GM21723 (cell line): Measurements from ENCODE around the gene NFIA.

Experiments used
- ATAC-seq: cut with Tn5 transposase; IDR thresholded peaks from one replicate; pipeline ENCODE4 v1.9.1; 2021; ENCODE audit warnings: mild to moderate bottlenecking, moderate library complexity; ENCODE audit not compliant: unreplicated experiment

Gene NFIA

DNA sequence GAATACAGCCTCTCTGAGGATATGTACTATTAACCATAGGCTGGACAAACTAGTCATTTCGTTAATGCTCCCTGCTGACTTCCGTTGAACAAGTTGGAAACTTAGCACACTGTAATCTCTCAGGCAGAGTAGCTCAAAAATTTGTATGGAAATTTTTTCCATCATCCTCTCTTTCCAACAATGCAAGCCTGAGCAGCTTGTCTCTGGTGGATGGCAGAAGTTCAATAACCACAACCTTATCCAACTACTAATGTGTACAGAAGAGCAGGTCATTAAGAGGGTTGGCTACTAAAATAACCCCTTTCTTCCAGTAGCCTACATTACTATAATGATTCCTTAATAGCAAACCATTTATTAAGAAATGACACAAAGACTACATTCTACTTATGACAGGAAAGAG, 262.3 kb downstream of the NFIA start:
- ATAC-seq = no peak

DNA sequence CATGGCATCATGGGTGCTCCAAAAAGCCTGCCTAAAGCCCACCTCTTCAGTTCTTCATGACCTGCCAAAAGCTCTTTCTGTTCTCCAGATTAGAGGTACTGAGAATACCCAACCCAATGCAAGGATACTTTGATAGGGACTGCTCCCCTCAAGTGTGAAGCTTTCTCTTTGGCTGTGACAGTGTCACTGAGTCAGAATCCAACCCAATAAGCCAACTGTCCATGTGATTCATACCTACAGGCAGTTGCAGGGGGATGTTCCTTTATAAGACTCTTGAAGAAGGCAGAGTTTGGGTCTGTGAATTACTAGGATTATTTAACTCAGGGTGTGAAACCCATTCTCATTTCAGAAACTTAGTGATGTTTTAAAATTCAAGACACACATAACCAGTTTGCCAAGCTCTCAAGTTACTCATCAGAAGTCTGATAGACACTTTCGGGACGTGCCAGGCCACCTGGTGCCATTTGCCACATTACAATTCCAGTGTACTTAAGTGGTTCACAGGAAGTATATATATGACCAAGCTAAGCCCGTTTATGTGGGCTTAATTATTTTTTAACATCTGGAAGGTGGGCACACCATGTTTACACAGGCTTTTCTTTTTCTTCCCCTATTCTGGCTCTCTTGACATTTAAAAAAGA, 265.8 kb downstream of the NFIA start:
- ATAC-seq = no peak

DNA sequence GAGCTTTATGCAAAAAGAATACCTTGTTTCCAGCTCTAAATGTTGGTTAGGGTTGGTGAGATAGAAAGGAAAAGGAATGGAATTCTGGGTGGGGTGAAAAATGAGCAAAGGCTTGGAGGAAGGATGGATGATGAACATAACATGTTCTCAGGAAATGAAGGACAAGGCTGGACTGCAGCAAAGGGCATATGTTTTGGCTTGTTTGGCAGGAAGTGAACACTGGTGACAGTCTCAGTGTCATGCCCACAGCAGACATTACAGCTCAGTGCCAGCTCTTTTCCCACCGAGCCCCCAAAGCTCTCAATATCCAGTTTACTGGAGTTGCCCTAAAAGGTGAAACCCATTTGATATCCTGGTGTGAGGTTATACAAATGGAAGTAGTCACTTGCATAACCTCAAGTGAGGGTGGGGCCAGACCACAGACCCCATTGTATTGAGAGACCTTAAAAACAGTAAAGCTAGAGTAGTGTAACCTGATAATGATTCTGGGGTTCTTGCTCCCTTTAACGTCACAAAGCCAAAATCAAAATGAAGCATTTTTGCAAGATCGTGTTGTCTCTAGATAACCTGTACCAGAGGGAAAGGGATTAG, 270.6 kb downstream of the NFIA start:
- ATAC-seq = no peak

DNA sequence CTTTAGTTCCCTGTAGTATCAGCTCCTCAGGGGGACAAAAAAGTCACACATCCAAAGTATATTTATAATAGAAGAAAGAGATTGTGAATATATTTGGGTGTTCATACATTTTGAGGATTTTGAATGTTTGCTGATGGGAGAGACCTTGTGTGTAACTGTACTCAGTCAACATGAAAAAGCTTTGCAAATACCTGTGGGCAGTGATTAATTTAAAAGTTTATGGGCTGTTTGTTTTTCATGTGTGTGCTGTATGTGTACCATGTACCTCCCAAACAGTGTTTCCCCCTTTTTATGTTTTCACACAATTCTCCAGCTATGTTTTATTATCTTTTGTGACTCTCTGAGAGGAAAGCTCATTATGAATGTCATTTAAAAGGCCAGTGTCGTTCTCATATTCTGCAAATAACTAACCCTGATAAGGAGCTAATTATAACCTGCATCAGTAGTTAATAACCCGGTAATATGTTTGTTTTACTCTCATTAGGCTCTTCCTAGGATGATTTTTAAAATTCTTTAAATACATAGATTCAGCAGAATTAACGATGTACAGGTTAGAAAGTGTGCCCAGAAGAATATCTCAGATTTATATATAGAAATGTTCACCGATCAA, 271.5 kb downstream of the NFIA start:
- ATAC-seq = no peak

DNA sequence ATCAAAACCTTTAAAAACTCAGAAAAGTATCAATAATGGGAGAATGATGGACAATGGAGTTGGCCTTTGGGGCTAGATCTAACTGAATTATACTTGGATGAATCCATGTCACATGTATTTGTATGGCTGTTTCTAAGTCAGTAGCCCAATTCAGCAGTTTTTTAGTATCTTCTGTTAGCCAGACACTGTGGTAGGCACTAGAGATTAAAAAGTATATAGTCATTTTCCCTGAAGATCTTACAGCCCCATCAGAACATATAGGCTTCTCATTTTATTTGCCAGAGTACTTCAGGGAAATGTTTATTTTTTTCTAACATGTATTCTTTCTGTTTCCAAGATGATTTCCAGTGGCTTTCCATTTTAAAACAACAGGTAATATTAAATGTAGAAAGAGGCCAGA, 273.7 kb downstream of the NFIA start:
- ATAC-seq = no peak

DNA sequence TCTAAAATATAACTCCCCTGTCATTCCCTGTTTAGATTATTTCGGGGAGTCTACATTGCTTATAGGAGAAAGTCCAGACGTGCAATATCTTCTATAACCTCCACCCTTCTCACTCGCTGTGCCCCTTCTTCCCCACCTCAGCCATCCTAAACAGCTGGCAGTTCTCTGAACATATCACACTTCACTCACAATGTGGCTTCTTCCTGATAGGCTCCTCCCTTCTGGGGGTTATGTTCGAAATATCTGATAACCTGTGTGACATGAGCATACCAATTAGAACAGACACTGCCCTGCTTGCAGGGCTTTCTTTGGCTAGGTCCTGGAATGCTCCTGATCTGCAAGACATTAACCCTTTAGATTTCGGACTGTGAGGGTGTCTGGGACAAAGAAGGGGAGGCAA, 274.6 kb downstream of the NFIA start:
- no peak for ATAC-seq

DNA sequence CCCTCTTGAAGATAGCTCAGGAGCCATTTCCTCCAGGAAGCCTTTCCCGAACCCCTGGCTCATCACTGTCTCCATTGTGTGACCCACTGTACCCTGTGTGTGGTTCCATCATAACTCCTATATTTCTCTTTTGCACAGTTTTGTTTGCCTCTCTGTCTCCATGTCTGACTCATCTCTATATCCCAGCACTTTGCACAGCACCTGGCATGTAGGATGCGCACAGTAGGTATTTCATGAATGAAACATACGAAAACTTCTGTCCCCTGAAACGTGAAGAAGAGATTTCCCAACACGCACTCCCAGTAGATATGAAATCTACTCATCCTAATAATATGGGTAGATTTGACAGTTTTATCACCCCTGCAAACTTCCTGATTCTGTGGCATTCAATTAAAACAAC, 275.2 kb downstream of the NFIA start:
- ATAC-seq = no peak

DNA sequence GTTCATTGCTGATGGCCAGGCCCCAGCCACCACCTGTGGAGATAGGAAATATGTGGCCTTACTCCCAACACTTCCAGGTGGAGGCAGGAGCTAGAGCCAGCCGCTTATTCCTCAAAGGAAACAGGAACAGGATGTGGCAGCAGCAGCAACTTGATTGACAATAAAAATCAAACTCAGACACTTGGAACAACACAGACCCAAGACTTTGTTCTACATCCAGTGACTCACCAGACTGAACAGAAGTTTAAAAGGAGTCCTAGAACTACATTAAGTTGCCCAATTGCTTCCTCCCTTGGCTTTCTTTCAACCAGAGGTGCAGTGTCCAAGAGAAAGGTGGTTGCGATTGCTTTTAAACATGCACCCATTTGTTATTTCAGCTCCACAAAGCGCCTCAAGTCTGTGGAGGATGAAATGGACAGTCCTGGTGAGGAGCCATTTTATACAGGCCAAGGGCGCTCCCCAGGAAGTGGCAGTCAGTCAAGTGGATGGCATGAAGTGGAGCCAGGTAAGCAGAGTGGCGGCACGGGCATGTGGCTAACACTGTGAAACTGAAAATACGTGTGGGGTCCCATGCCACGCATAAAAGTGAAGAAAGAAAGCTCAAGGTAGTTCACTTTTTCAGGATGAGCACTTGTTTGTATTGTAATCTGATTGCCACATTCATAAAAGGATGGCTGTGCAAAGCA, 276.6 kb downstream of the NFIA start:
- no peak for ATAC-seq

DNA sequence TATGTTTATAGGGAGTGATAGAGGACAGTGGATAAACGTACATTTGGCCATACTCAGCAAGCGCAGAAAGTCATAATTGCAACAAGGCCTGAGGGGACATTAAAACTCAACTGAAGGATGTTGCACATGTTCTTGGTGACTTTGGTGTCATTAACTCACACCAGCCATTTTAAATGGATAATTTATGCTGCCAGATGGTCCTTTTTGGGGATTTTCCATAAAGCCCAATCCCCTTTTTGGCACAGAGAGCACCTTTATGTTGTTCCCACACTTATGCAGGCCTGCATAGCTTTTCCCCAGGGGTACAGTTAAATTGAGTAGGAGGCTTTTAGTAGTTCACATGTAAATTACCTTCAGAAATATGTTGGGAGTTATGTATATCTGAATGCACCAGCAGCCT, 279.6 kb downstream of the NFIA start:
- no peak for ATAC-seq

DNA sequence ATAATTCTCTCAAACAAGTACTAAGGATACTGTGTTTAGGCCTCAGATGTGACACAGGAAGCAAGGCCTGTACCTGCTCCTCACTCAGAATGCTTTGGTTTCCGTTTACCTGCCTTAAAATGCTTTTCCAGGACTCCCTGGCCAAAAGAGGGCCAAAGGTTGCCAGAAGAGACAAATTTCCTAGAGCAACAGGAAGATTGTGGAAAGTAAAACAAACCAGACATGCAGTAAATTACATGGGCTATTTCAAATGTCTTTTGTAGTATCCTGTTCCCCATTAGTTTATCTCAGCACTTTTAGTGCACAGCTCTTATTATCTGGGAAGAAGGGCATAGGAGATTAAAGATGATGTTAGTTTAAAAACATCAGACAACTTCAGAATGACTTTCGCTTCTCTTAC, 280.0 kb downstream of the NFIA start:
- ATAC-seq = no peak

DNA sequence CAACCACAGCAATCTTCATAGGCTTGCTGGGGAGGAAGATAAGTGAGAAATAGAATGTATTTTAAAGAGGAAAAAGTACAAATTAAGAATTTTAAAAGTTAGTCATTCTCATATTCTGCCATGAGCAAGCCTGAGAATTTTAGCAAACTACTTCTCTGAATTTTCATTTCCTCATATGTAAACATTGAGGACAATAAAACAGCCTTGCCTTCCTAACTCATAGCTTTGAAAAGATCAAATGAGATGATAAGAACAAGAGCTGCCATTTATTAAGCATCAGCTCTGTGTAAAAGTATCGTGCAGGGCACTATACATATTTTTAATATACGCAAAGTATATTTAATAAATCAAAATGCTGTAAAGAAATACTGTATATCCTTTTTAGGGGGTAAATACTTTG, 286.0 kb downstream of the NFIA start:
- no peak for ATAC-seq

DNA sequence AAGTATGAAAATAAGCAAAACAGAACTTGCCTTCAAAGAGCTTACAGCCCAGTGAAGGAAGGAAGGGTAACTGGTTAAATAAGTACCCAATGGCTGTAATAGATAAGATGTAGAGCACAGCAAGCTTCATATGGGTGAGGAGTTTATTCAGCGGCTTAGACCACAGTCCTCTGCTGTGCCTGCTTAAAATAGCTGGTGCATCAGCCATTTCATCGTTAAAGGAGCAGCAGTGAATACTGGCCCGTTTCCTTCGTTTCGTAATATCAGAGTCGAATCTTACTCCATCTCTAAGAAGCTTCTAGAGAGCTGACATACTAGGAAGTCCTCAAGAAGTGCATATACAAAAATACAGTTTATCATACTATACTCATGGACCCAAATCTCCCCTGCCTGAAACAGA, 286.5 kb downstream of the NFIA start:
- no peak for ATAC-seq

DNA sequence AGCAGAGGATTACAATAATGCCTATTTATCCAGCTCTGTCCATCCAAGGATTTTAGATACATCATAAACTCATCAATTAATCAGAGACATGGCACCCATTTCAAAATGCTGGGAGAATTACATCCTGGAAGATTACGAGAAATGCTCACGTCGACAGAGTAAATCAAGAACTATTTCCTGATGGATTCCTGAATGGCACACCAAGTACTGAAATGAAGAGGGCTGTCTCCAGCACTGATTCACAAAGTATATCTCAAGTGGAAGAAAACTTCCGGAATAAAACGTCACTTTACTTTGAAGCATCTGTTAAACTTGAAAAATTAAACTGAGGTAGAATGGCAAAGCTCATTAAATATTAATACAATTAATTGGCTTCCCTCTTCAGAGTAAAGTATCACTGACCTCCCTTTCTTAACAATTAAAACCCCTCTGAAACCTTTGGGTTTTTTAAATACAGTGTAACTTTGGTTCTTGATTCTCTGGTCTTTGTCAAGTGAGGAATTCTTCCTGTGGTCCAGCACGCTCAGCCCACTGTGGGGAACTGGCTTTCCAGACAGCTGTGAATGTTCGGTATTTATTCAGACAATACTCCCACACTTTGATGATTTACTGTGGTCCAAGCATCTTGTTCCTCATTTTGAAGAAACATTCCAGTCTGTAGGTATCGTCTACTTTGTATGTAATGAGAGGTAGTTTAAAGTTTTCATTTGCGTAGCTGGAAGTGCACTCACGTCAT, 288.0 kb downstream of the NFIA start:
- no peak for ATAC-seq

DNA sequence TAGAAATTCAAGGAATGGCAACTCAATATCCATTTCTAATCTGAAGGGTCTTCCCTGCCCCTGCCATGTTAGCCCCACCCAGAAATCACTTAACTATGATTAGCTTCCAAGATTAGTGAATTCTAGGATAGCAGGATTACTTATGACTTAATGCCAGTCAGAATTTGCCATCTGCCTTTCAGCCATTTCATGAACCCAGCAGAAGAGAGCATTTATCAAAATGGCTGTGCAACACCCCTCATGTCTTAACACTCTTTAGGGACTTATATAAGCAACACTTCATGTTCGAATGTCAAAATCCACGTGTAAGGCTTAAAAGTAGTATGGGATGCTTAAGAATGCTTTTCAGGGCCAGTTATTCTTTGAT, 288.5 kb downstream of the NFIA start:
- no peak for ATAC-seq

DNA sequence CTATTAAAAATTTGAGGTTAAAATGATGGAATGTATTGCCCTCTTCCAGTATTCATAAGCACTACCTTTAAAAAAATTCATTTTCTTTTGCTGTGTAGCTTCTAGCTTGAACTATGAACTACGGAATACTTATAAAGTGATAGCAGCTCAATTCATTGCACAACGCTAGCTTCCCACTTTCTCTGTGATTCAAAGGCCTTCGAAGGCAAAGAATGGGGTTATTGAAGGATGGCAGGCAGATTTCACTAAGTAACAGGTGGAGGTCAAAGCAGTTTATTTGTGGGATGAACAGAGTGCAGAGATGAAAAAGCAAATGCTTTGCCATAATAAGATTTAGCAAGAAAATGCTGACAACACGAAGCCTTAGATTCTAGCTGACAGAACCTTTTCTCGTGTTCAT, 290.6 kb downstream of the NFIA start:
- ATAC-seq = no peak

DNA sequence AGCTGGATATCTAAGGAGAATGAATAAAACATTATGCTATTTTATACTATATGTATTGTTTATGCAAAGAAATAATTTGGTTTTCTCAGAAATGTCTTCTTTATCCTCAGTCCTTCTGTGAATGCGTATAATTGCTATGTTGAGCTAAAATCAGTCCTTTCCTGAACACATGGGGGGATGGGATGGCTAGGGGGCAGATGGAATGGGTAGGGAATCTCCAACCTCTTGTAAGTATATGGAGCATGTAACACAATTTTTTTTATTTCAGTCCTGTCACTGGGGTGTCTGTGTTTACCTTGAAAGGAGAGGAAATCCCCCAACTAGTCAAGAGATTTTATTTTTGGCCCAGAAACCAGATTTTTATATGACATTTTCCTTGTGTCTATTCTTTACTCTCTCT, 291.8 kb downstream of the NFIA start:
- ATAC-seq = no peak

DNA sequence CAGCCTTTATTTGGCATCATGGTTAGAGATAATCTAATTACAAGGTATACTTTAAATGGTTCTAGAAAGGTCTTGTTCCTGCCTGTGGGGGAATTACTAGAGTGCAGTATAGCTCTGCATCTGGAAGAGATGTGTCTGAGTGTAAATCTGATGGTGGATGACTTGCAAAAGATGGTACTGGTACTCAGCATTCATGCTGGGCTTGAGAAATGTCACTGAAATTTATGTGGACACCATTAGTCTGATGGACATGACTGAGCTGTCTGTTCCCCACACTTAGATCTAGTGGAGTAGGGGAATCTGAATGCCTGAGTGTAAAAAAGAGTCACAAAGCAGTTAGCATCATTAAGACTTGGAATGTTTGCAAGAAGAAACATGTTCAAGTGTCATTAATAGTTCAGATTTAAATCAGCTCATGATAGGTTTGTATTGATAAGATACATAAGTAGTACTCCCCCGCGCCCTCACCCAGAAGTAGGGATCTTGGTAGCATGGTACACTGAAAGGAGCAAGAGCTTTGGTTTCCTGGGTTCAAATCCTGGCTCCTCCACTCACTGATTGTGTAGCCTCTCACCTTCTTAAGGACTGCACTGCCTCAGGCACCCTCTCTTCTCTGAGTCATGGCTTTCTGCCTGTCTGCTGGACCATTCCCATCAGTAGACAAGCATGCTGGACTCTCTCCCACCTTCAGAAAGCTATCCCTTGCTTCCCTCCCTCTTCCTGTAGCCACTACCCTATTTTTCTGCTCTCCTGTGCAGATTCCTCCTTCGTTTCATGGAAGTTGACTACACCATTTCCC, 292.9 kb downstream of the NFIA start:
- no peak for ATAC-seq

DNA sequence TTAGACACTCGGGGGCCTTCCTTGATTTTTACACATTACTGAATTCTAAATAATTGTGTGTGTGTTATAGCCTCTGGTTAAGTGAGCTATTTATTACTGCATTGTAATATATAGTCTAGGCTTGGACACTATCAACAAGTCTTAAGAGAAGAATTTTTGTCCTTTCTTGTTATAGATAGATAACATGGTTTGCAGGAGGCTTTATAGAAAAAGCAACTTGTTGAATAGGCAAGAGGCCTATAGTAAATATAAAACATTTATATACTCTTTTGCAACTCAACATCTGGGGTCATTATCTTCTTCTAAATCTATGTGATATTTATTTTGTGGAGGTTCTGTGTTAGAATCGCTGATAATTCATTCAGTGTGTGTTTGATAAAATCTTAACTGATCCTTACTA, 293.8 kb downstream of the NFIA start:
- ATAC-seq = no peak

DNA sequence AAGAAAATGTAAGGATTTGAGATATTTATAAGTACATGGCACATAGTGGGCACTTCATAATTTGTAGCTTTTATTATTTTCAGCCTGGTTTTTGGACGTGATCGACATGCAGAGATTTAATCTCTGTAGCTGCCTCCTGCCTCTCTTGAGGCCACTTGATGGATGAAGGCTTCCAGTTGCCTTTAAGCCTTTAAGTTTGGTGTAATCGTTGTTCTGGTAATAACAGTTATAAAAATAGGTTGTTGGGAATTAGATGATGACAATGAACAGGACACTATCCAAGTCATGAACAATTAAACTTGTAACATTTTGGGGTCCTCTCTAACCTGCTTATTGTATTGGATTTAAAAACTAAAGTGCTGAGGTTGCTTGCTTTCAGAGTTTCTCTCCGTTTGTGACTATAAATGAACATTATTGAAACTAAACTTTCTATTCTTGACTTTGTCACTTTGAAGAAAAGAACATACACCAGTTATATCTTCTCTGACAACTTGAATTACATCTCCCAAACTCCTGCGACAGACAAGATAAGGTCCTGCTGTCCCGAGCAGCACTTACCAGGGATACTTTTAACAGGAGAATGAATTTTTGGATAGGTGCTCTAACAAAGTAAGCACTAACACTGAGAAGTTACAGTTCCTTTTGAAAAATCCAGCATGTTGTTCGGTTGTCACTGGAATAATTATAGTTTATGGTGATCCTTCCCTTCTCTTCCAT, 295.0 kb downstream of the NFIA start:
- no peak for ATAC-seq

DNA sequence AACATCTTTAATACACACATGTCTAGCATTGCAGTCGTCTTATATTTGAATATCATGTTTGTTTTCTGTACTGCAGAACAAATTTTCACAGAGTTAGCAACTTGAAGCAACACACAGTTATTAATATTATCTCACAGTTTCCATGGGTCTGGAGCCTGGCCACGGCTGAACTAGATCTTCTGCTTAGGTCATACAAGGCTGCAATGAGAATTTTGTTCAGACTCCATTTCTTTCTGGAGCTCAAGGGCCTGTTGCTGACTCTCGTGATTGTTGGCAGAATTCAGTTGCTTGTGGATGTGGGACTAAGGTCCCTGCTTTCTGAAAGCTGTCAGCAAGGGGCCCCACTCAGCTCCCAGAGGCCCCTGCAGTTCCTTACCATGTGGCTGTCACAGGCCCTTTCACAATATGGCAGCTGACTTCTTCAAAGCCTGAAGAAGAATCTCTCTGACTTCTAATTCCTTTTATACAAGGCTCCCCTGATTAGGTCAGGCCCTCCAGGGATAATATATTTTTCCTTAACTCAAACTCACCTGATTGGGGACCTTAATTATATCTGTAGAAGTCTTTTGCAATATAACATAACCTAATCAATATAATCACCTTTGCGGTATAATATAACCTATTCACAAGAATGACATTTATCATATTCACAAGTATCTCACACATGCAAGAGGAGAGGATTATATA, 296.3 kb downstream of the NFIA start:
- ATAC-seq = no peak
